ENCODE measurements around the gene GGA1.
"Not testable (repeated sequence)": the region's sequence is repeated elsewhere in the genome, so short reads cannot be mapped to it uniquely, and the experiment has no call there.

The GGA1 gene

GRCh38 chr22:37571258-37571991, 37.2 kb upstream of the GGA1 start:
- DNase-seq, result no peak

GRCh38 chr22:37571992-37572373, 36.7 kb upstream of the GGA1 start:
- no peak for DNase-seq

GRCh38 chr22:37575490-37576003, 33.1 kb upstream of the GGA1 start:
- DNase-seq, result no peak

GRCh38 chr22:37578002-37578401, 30.6 kb upstream of the GGA1 start:
- DNase-seq, result peak; percentile 55 to 87

- no peak for DNase-seq
Measured at GRCh38 chr22:37581504-37581903, 27.1 kb upstream of the GGA1 start.

- DNase-seq, result no peak
Measured at GRCh38 chr22:37582526-37582925, 26.1 kb upstream of the GGA1 start.

GRCh38 chr22:37588546-37589215, 20.0 kb upstream of the GGA1 start:
- DNase-seq, result no peak

- no peak for DNase-seq
Measured at GRCh38 chr22:37589636-37590035, 19.0 kb upstream of the GGA1 start.

- DNase-seq, result not testable (repeated sequence)
Measured at GRCh38 chr22:37591081-37591480, 17.6 kb upstream of the GGA1 start.

- no peak for DNase-seq
Measured at GRCh38 chr22:37591823-37592404, 16.7 kb upstream of the GGA1 start.

- DNase-seq, result no peak
Measured at GRCh38 chr22:37594237-37594636, 14.4 kb upstream of the GGA1 start.

- no peak for DNase-seq
Measured at GRCh38 chr22:37599153-37599552, 9.5 kb upstream of the GGA1 start.

- DNase-seq, result no peak
Measured at GRCh38 chr22:37601203-37601539, 7.5 kb upstream of the GGA1 start.

GRCh38 chr22:37601540-37602442, 6.8 kb upstream of the GGA1 start:
- DNase-seq, result peak; percentile 37 to 48

- not testable (repeated sequence) for DNase-seq
Measured at GRCh38 chr22:37602546-37603277, 5.9 kb upstream of the GGA1 start.

GRCh38 chr22:37604074-37604473, 4.6 kb upstream of the GGA1 start:
- DNase-seq, result no peak

GRCh38 chr22:37604875-37605274, 3.8 kb upstream of the GGA1 start:
- peak; percentile 56 to 73 for DNase-seq

- peak; percentile 44 to 56 for DNase-seq
Measured at GRCh38 chr22:37607010-37607934, 1.4 kb upstream of the GGA1 start.

- DNase-seq, result no peak
Measured at GRCh38 chr22:37607935-37608476, 628 bp upstream of the GGA1 start.
